Measurements from ENCODE around the gene ST8SIA2.
"Not testable (repeated sequence)": the region's sequence is repeated elsewhere in the genome, so short reads cannot be mapped to it uniquely, and the experiment has no call there.

Gene ST8SIA2

GRCh38 chr15:92479730-92480129 is 86.0 kb downstream of the ST8SIA2 start:
- not testable (repeated sequence) for FAIRE-seq

GRCh38 chr15:92480361-92480760 is 86.7 kb downstream of the ST8SIA2 start:
- FAIRE-seq (no peak), DNase-seq (ENCODE audit: insufficient read length, low spot score) (no peak)

More at GRCh38 chr15:92479730-92480129, 86.0 kb downstream of the ST8SIA2 start:
- not testable (repeated sequence) for DNase-seq (ENCODE audit: insufficient read length, low spot score)

GRCh38 chr15:92485441-92485840 is 91.8 kb downstream of the ST8SIA2 start:
- FAIRE-seq (no peak), DNase-seq (ENCODE audit: insufficient read length, low spot score) (no peak)

GRCh38 chr15:92492551-92493115 is 99.0 kb downstream of the ST8SIA2 start:
- no peak for FAIRE-seq

GRCh38 chr15:92494806-92495336 is 101.2 kb downstream of the ST8SIA2 start:
- FAIRE-seq (no peak), DNase-seq (ENCODE audit: insufficient read length, low spot score) (no peak)

More at GRCh38 chr15:92492551-92493115, 99.0 kb downstream of the ST8SIA2 start:
- DNase-seq (ENCODE audit: insufficient read length, low spot score) = no peak

- no peak for FAIRE-seq
Observed at GRCh38 chr15:92495446-92495845, 101.8 kb downstream of the ST8SIA2 start.

GRCh38 chr15:92499731-92500530 is 106.2 kb downstream of the ST8SIA2 start:
- FAIRE-seq = no peak
- no peak for DNase-seq (ENCODE audit: insufficient read length, low spot score)

More at GRCh38 chr15:92495446-92495845, 101.8 kb downstream of the ST8SIA2 start:
- no peak for DNase-seq (ENCODE audit: insufficient read length, low spot score)

GRCh38 chr15:92502336-92502735 is 108.7 kb downstream of the ST8SIA2 start:
- DNase-seq (ENCODE audit: insufficient read length, low spot score) (no peak), FAIRE-seq (no peak)

- DNase-seq (ENCODE audit: insufficient read length, low spot score) (no peak), FAIRE-seq (no peak)
Observed at GRCh38 chr15:92502930-92503857, 109.5 kb downstream of the ST8SIA2 start.

- no peak for DNase-seq (ENCODE audit: insufficient read length, low spot score)
- no peak for FAIRE-seq
Observed at GRCh38 chr15:92503889-92504288, 110.2 kb downstream of the ST8SIA2 start.

- DNase-seq (ENCODE audit: insufficient read length, low spot score) = no peak
- no peak for FAIRE-seq
Observed at GRCh38 chr15:92505611-92506010, 111.9 kb downstream of the ST8SIA2 start.

- FAIRE-seq = no peak
Observed at GRCh38 chr15:92506506-92506905, 112.8 kb downstream of the ST8SIA2 start.

GRCh38 chr15:92510163-92510882 is 116.6 kb downstream of the ST8SIA2 start:
- DNase-seq (ENCODE audit: insufficient read length, low spot score) = no peak
- FAIRE-seq = no peak

More at GRCh38 chr15:92506506-92506905, 112.8 kb downstream of the ST8SIA2 start:
- no peak for DNase-seq (ENCODE audit: insufficient read length, low spot score)

Measured in HTR-8/SVneo (cell line).